Ramos (cell line): ENCODE results near the gene ZSCAN21.

Experiments
- in situ Hi-C: fragments of 300-500 bp; cut with MboI; formaldehyde crosslinking; loops from one replicate; pipeline ENCODE4 v1.14.3; 2022; ENCODE audit warnings: low sequenced_read_pairs; ENCODE audit not compliant: unreplicated experiment

Gene ZSCAN21

DNA sequence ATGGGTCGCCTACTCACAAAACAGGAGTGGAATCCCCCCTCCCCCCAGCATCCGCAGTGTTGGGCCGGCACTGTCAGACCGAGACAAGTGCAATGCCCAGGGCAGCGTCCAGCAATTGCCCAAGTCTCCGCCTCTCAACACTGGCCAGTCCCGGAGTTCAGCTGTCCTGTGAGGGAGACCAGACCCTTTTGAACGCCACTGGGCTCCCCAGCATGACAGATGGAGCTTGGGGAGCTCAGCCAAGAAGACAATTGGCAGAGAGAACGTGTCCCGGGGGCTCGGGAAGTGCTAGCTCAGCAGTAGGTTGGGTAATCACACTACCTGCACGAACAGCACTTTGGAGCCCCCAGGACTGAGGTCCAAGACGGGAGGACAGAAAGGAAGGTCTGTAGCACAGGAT is 43.9 kb downstream of the ZSCAN21 start:
- in situ Hi-C loops: no loop called here

DNA sequence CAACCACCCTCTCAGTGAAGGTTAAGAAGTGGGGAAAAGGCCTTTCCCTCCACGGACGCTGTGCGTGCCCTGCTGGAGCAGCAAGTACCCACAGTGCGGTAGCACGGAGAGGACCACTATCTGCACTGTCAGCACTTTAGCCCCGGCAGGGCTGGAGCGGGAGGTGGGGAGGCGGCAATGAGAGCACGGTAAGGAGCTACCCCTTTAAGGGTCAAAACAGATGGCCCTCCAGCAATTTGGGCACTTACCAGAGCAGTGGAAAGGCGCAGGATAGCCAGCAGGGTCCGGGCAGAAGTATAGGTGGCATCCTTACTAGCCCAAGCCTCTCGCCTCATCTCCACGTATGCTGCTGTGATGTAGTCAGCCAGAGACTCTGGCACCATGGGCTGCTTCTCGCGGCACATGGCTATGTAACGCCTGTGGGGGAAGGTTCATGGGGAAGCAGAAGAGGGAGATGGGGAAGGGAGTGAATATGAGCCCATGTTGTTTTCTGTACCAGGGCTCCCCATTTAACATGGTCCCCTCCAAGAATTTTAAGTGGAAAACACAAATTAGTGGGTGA is 44.4 kb downstream of the ZSCAN21 start:
- in situ Hi-C loops: no loop called here

DNA sequence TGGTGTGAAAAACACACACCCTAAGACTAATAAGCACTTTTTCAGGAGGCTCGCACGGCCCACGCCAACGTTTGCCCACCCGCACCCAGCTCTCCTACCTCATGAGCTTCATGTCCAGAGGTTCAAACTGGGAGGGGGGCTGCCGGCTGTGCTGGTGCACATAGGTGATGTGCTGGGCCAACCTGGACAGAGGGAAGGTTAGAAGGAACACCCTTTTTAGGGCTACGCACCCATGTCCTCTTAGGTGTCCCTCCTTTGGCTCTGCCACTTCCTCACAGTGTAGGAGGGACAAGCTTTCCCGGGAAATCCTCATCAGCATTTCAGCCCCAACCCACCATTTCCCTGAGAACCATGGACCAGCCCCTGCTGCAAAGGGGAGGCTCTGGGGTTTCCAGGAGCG is 45.7 kb downstream of the ZSCAN21 start:
- in situ Hi-C loops: no loop called here

DNA sequence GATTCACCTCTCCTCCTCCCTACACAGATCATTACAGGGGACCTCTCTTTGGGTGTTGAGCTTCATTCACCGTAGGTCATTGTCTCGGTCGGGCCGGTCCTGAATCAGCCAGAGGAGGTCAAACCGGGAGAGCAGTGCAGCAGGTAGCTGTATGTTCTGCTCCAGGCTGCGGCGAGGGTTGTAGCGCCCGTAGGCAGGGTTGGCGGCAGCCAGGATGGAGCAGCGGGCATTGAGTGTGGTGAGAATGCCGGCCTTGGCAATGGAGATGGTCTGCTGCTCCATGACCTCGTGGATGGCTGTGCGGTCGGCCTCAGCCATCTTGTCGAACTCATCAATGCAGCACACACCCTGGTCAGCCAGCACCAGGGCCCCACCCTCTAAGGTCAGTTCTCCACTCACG is 46.1 kb downstream of the ZSCAN21 start:
- in situ Hi-C loops: no loop called here

DNA sequence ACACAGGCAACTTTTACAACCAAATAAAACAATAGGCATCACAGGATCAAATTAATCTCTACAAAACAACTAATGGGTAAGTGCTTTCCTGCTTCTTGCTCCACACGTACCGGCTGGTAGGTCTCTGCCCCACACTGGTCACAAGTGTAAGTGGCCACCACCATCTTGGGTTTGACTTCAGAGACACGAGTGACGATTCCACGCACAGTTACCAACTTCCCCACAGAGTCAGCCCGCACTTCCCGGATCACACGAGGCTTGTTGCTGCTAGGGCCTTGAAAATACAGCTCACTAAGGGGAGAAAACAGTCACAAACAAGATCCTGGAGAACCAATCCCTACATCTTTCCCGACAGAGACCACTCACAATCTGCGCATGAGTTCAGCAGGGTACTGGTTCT is 49.3 kb downstream of the ZSCAN21 start:
- in situ Hi-C loops: no loop called here

DNA sequence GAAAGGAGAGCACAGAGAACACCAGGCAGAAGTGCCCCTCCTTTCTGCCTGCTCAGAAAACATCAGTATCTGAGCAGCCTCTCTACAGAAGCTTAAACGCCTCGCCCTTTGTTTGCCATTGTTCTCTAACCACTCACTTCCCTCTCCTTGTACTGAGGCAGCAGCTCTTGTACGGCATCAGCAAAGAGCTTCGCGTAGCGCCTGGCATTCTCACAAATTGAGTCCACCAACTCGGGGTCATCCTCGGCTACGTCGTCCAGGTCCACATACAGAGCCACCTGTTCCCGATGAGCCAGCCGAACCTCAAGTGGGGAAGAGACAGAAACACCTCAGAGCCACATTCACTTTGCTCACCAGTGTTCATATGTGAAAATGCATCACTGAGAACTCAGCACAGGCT is 49.9 kb downstream of the ZSCAN21 start:
- in situ Hi-C loops: no loop called here

DNA sequence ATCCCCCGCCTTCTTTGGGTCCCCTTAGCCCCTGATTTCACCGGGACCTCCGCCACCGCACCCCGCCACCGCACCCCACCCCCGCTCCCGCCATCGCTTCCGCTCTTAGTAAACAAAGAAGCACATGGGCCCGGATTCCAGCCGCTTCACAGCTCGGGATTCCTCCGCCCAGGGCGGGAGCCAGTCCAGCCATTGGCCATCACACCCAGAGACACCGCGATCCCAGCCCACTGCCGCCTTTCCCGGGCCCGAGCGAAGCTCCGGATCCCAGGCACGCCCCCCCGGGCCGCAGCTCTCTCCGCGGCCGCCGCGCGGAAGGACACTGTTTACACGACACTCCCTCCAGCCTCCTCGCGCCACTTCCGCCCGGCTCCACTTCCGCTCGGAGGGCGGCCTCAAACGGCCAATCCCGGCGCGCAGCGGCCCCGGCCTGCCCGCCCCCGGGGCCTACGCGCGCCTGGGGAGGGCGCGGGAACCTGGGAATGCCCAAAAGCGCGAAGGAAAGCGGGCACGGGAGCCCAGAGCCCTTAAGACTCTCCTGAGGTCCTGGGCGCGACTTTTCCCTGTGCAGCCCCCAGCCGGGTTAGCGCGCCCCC is 50.9 kb downstream of the ZSCAN21 start:
- in situ Hi-C loops: no loop called here

DNA sequence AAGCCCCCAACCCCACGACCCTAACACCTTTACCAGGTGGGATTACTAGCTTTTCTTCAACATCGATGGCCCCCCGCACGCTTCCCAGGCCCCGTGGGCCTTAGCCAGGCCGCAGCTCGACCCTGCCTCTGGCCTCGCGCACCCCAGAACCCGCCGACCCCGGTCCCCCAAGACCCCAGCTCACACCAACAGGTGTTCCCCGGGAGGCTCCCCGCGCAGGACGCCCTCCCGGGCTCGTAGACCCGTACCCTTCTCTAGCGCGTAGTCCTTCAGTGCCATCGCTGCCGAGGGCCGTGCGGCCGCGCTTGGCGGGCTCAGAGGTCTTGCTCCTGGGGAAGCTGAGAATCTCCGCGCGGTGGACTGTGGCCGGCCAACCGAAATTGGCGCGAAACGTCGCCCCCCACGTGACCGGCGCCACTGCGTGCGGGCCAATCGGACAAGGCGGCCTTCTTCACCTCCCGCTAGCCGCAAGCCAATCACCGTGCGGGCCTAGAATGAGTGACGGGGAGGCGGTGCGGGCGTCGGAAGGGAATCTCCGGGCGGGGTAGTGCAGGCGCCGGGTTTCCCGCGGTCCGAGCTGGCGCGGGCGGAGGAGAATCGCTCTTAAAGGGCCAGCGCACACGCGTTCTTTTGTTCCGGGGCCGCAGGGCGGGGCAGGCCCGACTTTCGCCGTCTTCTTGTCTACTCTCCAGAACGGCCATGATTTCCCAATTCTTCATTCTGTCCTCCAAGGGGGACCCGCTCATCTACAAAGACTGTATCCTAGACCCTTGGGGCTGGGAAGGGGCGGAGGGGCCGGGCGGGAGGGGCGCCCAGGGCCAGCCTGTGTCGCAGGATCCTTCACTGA is 51.7 kb downstream of the ZSCAN21 start, which contains the start of the genes AP4M1 and MCM7:
TSS of gene AP4M1 (plus strand) at position 628 of the 847 bp plus-strand sequence. CDS start at position 700, 72 bp downstream.
TSS of gene MCM7 (minus strand) at position 382 of the 847 bp plus-strand sequence. CDS start at position 279, 103 bp downstream.
- in situ Hi-C loops: no loop called here

DNA sequence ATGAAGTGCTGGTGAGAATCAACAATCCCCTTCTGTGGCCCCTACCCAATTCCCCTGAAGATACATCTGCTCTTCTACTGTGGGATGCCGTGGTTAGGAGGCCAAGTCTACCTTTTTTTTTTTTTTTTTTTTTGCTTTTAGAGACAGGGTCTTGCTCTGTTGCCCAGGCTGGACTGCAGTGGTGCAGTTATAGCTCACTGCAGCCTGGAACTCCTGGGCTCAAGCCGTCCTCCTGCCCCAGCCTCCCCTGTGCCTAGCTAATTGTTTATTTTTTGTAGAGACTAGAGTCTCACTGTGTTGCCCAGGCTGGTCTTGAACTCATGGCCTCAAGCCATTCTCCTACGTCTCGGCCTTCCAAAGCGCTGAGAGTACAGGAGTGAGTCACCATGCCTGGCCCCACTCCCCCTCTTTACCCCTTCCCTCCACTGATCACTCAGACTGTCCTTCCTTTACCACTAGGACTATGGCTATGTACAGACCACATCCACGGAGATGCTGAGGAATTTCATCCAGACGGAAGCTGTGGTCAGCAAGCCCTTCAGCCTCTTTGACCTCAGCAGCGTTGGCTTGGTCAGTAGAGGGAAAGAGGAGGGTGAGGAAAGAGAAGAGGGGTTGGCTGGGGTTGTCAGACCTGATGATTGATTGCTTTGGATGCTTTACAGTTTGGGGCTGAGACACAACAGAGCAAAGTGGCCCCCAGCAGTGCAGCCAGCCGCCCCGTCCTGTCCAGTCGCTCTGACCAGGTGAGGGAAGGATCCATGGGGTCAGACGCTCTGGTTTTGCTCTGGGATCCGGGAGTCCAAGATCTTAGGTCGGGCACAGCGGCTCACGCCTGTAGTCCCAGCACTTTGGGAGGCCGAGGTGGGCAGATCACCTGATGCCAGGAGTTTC is 53.6 kb downstream of the ZSCAN21 start:
- in situ Hi-C loops: no loop called here

DNA sequence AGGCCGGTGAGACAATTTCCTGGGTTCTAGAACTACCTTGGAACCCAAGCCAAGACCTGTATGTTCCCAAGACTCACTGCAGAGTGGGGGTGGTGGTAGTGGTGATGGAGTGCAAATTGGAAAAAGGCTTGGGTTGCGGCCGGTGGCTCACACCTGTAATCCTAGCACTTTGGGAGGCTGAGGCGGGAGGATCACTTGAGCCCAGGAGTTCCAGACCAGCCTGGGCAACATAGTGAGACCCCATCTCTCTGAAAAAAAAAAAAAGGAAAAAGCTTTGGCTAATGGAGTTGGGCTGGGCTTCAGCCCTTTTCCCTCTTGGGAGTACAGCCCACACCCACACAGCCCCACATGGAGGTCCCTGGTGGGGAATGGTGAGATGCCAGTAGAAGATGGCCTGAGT is 56.0 kb downstream of the ZSCAN21 start:
- in situ Hi-C loops: no loop called here

DNA sequence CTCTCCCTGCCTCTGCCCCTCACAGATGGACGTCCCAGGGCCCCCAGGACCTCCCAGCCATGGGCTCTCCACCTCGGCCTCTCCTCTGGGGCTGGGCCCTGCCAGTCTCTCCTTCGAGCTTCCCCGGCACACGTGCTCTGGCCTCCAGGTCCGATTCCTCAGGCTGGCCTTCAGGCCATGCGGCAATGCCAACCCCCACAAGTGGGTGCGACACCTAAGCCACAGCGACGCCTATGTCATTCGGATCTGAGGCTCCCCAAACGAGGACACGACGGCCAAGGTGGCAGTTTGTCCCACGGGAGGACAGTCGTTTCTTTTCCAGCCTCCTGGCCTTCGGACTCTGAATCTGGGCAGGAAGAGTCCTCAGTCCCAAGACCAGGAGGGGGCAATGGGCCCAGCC is 57.1 kb downstream of the ZSCAN21 start:
- in situ Hi-C loops: no loop called here

DNA sequence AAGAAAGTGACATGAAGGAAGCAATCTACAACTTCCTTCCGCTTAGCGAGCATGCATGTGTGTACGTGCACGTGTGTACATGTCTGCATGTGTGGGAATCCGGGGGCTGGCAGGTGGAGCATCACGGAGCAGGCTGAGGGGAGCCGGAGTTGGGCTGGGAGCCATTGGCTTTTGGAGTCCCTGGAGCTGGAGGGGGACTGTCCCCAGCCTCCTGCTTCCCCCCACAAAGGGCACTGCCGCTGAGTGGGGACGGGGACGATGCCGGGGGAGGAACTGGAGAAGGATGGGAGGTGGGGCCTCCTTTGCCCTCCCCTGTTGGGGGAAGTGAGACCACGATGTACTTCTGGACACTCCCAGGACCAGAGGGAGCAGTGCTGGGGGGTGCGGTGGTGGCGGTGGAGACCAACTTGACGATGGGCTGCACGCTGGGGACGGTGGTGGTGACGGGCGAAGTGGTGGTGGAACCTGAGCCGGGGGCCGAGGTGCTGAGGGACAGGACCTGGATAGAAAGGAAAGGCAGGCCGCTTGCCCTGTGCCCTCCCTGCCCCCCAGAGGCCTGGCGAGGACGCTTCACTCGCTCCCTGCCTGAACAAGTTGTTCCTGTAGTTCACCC is 57.7 kb downstream of the ZSCAN21 start:
- in situ Hi-C loops: no loop called here

DNA sequence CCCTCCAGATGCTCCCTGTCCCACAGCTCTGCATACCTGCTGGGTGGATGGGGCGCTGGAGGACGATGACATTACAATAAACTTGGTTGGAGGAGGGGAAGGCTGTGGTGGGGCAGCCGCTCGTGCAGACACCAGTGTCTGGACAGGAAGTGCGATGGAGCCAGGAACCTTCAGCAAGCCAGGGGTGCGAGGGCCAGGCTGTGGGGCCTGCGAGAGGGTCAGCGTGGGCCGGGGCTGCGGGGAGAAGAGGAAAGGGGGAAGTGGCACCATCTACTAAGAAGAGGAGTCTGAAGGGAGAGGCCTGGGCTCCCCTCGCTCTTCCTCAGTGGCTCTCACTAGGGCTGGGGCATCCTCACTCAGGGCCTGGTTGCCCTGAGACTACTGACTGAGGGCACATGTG is 58.3 kb downstream of the ZSCAN21 start:
- in situ Hi-C loops: no loop called here

DNA sequence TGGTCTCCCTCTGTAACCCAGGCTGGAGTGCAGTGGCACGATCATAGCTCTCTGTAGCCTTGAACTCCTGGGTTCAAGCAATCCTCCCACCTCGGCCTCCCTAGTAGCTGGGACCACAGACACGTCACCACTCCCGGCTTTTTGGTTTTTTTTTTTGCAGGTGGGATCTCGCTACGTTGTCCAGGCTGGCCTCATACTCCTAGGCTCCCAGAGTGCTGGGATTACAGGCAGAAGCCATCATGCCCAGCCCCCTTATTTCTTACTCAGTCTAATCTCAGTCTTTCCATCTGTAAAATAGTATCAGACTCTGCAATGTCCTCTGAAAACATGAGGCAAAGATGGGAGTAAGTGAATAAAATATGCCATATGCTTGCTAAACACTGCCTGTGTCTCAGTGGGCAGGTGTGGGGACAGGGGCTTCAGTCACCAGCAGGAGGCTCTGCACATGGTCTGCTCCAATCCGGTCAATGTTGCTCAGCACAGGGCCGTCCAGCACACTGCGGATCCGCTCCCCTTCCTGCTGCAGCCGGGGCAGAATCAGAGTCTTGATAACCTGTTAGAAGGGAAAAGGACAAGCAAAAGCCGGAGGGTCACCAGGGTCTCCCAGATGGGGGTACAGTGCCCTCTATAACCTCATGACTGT is 60.1 kb downstream of the ZSCAN21 start:
- in situ Hi-C loops: no loop called here

DNA sequence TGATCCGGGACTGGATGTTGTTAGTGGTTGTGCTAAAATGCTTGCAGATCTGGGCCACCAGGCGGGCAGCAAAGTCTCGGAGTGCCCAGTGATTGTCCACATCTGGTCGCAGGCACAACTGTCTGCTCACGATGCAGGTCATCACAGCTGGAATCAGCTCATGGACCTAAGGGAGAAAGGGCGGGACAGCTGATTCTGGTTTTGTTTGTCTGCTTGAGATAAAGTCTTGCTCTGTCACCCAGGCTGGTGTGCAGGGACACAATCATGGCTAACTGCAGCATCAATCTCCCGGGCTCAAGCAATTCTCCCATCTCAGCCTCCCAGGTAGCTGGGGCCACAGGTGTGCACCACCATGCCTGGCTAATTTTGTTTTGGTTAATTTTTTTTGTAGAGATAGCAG is 61.6 kb downstream of the ZSCAN21 start:
- in situ Hi-C loops: no loop called here

DNA sequence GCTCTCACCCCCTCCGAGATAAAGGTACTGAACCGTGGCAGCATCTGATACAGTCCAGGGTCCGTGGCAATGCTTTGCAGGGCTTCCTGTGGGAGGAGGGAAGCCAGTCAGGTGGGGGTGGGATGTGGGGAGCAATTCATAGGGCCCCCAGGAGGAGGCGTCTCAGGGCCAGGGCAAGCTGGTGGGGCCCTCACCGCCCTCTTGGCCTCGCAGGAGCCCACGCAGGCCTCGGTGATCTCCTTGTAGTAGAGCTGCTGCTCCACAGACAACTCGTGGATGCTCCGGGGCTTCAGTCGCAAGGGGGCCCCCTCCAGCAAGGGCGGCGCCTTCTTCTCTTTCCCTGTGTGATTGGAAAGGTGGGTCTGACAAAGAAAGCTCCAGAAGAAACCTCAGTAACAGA is 62.3 kb downstream of the ZSCAN21 start:
- in situ Hi-C loops: no loop called here
